HFF-Myc (cell line): ENCODE data around the gene MCF2L2.
"Not testable (repeated sequence)": the region's sequence is repeated elsewhere in the genome, so short reads cannot be mapped to it uniquely, and the experiment has no call there.

Experiments used
- DNase-seq: peaks from one replicate; pipeline ENCODE4 v3.0.0-alpha.2; 2011; ENCODE audit warnings: low read depth; ENCODE audit errors: extremely low read depth
- H3K4me3 ChIP-seq: replicated peaks from 2 replicates; pipeline ENCODE4 v1.5.1; 2011; ENCODE audit warnings: low read depth, mild to moderate bottlenecking, control low read depth, low read length
- CTCF ChIP-seq: IDR thresholded peaks from 2 replicates; pipeline ENCODE4 v1.5.1; 2012; ENCODE audit warnings: mild to moderate bottlenecking, low read depth, low read length, control low read depth; ENCODE audit errors: missing control alignments

MCF2L2 gene

GRCh38 chr3:183428447-183429211, at the start of gene MCF2L2:
Gene MCF2L2, minus strand, starts transcription at chr3:183428619. Its CDS starts 642 bp downstream, at chr3:183427977.
- no peak for TF ChIP-seq CTCF
- peak within 1 kb of the TSS; percentile 52 for H3K4me3 ChIP-seq
- no peak for DNase-seq

- H3K4me3 ChIP-seq, result no peak overlapping the region
- no peak for DNase-seq
- no peak for TF ChIP-seq CTCF
Observed at GRCh38 chr3:183477801-183478456, 49.5 kb upstream of the MCF2L2 start.

- H3K4me3 ChIP-seq, DNase-seq: not testable (repeated sequence)
Observed at GRCh38 chr3:183475764-183476162, 47.3 kb upstream of the MCF2L2 start.

GRCh38 chr3:183475016-183475763, 46.8 kb upstream of the MCF2L2 start:
- TF ChIP-seq CTCF, result no peak
- no peak overlapping the region for H3K4me3 ChIP-seq
- DNase-seq, result no peak

- H3K4me3 ChIP-seq, result no peak overlapping the region
- no peak for DNase-seq
- TF ChIP-seq CTCF, result no peak
Observed at GRCh38 chr3:183473969-183474368, 45.5 kb upstream of the MCF2L2 start.

- TF ChIP-seq CTCF, result no peak
- DNase-seq, result no peak
- H3K4me3 ChIP-seq, result no peak overlapping the region
Observed at GRCh38 chr3:183472155-183472554, 43.7 kb upstream of the MCF2L2 start.

- no peak for DNase-seq
- H3K4me3 ChIP-seq, result no peak overlapping the region
- TF ChIP-seq CTCF, result no peak
Observed at GRCh38 chr3:183468424-183468823, 40.0 kb upstream of the MCF2L2 start.
